ENCODE data around the gene CHMP1A.

- TF ChIP-seq EZH2phosphoT487 (IDR thresholded peaks at IDR 0.05; ENCODE audit: unreplicated experiment) = no peak
- TF ChIP-seq CTCF (conservative IDR thresholded peaks at IDR 0.05; ENCODE audit: low read depth in 2 of 2) = no peak
- TF ChIP-seq ETS1 (IDR thresholded peaks at IDR 0.05) = no peak
- no peak for TF ChIP-seq EZH2 (IDR thresholded peaks at IDR 0.05; ENCODE audit: low read depth, unreplicated experiment)
These were observed 24.4 kb downstream of the CHMP1A start for GRCh38 chr16:89633064-89633631.

Measured in GM23338 (cell line).